OCI-LY1 (cell line): ENCODE results near the gene TTN.

ENCODE experiments used
- EZH2 ChIP-seq: fragments of 200-600 bp; sonication (generic), shearing (Covaris generic); IDR thresholded peaks from 2 replicates; pipeline ENCODE4 v1.8.0; 2017; ENCODE audit warnings: borderline replicate concordance, mixed run types, mild to moderate bottlenecking, antibody characterized with exemption, low read length, moderate library complexity, mixed read lengths
- TF ChIP-seq, protein P1 (sequence below): fragments of 200-600 bp; sonication (generic), shearing (Covaris generic); IDR thresholded peaks from 2 replicates; pipeline ENCODE4 v1.5.1; 2017; ENCODE audit warnings: mild to moderate bottlenecking, antibody characterized with exemption, low read length, moderate library complexity, mixed read lengths

DNA sequence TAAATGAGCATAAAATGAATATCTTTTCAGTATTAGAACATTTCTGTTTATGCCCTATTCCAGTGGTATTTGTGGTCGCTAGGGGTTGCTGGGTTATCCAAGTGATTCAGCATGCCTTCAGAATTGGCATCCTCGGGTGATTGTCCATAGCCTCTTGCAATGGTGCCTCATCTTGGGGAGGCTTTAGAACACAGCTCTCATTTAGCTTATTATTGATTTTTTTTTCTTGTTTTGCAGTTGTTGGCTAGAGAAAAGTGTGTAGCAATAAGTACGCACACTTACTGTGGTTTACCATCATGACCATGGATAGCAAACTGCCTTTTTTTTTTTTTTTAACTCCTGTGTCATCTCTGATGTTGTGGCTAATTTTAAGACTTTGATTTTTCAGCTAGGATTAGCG lies 293.3 kb downstream of the TTN start:
- TF ChIP-seq, protein P1, sequence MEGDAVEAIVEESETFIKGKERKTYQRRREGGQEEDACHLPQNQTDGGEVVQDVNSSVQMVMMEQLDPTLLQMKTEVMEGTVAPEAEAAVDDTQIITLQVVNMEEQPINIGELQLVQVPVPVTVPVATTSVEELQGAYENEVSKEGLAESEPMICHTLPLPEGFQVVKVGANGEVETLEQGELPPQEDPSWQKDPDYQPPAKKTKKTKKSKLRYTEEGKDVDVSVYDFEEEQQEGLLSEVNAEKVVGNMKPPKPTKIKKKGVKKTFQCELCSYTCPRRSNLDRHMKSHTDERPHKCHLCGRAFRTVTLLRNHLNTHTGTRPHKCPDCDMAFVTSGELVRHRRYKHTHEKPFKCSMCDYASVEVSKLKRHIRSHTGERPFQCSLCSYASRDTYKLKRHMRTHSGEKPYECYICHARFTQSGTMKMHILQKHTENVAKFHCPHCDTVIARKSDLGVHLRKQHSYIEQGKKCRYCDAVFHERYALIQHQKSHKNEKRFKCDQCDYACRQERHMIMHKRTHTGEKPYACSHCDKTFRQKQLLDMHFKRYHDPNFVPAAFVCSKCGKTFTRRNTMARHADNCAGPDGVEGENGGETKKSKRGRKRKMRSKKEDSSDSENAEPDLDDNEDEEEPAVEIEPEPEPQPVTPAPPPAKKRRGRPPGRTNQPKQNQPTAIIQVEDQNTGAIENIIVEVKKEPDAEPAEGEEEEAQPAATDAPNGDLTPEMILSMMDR: no peak
- TF ChIP-seq EZH2: no peak
